Neural progenitor cell (in vitro differentiated cells): ENCODE data around the gene TMEM256.

ENCODE experiments used
- CTCF ChIP-seq: fragments of 200-600 bp; sonication (generic); IDR thresholded peaks from 2 replicates; pipeline ENCODE4 v1.5.1; 2017; ENCODE audit warnings: antibody characterized with exemption, mild to moderate bottlenecking
- EZH2 ChIP-seq: fragments of 200-600 bp; sonication (generic); IDR thresholded peaks from 2 replicates; pipeline ENCODE4 v1.6.1; 2017; ENCODE audit warnings: antibody characterized with exemption, mild to moderate bottlenecking, moderate library complexity
- EZH2phosphoT487 ChIP-seq: fragments of 200-600 bp; sonication (generic); IDR thresholded peaks from 2 replicates; pipeline ENCODE4 v1.6.1; 2017; ENCODE audit warnings: antibody characterized with exemption

GRCh38 chr17:7408863-7409262 is 5.0 kb upstream of the TMEM256 start:
- no peak for TF ChIP-seq EZH2
- no peak for TF ChIP-seq CTCF
- TF ChIP-seq EZH2phosphoT487, result no peak
